GM19467 (cell line): ENCODE data around the gene PSMD11.

Source experiments
- ATAC-seq: cut with Tn5 transposase; IDR thresholded peaks from one replicate; pipeline ENCODE4 v1.9.1; 2021; ENCODE audit warnings: mild to moderate bottlenecking, moderate library complexity; ENCODE audit not compliant: unreplicated experiment

PSMD11 gene

DNA sequence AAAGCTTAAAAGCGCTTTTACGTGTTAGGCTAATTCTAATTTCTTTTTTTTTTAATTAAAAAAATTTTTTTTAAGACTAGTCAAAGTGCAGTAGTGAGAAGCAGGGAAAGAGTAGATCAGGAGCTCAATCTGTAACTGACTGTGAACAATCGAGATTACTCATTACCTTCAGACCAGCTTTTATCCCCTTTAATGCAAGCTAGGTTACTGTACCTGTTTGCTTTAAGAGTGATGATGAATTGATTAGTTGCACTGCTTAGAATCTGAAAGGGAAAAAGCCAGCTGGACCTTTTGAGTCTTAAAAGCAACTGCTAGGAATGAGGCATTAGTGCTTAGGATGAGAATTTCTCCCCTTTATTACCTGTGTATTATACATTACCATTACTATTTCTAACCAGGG lies 19.0 kb downstream of the PSMD11 start:
- ATAC-seq: no peak

DNA sequence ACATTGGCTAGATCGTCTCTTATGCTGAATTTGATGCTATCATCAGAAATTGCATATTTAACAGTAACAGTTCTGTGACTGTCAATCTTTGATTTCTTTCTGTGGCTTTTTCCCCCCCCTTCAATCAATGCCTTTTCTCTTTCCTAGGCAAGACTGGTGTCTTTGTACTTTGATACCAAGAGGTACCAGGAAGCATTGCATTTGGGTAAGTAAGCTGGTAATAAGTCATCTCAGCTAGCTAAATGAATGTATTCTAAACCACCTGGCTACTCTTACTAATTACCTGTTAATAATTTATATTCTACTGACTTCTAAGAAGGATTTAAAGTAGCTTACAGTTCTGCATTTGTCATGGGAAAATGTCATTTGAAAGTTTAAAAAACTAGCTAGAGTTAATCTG lies 20.1 kb downstream of the PSMD11 start:
- ATAC-seq: no peak

DNA sequence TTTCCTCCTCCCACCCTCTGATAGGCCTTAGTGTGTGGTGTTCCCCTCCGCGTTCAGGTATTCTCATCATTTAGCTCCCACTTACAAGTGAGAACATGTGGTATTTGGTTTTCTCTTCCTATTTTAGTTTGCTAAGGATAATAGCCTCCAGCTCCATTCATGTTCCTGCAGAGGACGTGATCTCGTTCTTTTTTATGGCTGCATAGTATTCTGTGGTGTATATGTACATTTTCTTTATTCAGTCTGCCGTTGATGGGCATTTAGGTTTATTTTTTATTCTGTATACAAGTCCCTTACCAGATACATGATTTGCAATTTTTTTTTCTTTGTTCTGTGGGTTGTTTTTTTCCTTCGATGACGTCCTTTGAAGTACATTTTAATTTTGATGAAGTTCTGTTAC lies 23.6 kb downstream of the PSMD11 start:
- no peak for ATAC-seq

DNA sequence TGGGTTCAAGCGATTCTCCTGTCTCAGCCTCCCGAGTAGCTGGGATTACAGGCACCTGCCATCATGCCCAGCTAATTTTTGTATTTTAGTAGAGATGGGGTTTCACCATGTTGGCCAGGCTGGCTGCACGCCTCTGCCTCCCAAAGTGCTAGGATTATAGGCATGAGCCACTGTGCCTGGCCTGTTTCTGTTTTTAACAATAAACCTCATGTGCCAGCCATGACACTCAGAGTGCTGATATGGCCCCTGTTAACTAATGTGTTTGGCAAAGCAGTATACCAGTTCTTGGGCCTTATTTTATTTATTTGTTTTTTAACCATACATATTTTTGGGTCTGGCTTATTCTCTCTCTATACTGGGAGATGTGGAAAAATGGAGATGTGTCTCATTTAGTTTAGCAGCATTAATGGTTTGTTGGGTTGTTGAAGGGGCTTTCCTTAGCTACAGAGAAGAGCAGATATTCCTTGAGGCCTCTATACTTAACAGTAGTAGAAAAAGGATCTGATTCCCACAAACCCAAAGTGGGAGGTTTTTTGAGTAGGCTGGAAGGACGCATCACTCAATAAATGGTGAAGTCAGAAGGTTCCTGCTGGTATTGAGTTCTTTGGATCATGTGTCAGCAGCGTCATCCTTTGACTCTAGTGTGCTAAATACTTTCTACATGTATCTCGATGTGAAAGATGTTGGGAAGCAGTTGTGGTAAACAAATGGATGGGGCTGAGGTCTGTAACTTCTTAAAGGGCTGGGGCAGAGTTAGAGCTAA lies 26.3 kb downstream of the PSMD11 start:
- ATAC-seq: no peak

DNA sequence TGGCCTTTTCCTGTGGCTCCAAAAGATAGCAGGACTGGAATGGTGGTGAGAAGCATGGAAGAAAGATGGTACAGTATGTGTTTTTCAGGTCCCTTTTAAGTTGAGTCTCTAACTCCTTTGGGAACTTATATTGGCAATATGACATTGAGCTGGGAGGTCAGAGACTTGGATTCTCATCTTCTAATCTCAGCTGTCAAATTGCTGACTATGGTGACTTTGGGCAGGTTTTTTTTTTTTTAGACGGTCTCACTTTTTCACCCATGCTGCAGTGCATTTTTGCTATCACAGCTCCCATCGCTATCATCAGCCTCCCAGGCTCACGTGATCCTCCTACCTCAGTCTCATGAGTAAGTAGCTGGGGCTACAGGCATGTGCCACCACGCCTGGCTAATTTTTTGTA lies 27.3 kb downstream of the PSMD11 start:
- no peak for ATAC-seq

DNA sequence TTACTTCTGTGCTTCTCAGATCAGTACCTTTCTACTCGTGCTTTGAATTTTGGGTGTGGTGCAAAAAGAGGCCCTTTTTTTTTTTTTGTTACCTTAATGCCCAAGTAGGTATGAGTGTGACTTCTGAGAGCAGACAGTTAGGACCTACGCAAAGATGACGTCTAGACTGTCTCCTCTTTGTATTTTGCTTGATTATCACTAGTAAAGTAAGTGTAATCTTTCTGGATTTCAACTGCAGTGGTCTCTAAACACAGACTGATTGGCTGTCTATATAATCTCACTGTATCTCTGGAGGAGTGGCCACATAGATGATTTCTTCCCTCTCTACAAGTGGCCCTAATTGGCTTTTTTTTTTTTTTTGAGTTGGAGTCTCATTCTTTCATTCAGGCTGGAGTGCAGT lies 30.9 kb downstream of the PSMD11 start:
- no peak for ATAC-seq

DNA sequence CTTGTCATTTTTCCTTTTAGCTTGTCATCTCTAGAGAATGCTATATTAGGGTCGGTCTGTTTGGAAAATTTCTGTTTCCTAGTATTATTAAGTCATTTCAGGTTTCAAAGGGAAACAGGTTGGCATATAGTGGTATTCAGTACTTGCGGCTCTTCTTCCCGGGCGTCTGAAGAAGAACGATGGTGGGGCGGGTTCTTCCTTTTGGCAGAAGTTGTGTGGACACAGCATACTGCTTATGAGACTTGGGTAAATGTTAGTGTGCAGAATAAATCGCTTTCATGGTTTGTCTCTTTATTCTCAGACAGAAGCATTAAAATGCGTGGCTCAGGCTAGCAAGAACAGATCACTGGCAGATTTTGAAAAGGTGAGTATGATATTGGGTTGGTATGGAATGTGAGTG lies 32.9 kb downstream of the PSMD11 start:
- ATAC-seq: no peak

DNA sequence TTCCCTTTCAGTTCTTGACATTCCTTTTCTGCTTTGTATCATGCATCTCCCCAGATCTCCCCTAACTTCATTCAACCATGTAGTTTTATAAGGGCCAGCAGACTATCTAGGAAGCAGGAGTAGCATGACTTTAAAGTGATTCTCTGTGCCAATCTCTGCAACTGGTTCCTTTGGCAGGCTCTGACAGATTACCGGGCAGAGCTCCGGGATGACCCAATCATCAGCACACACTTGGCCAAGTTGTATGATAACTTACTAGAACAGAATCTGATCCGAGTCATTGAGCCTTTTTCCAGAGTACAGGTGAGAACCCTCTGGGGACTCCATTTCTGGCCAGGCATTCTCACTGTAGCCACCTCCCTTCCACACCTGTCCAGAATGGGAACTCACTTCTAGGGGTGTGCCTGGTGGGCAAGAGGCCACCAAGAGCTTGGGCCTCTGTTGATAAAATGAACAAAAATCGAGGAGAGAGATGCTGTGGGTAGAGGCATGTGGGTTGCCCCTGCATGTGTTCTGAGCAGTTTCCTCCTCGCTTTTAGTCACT lies 34.8 kb downstream of the PSMD11 start:
- ATAC-seq: no peak

DNA sequence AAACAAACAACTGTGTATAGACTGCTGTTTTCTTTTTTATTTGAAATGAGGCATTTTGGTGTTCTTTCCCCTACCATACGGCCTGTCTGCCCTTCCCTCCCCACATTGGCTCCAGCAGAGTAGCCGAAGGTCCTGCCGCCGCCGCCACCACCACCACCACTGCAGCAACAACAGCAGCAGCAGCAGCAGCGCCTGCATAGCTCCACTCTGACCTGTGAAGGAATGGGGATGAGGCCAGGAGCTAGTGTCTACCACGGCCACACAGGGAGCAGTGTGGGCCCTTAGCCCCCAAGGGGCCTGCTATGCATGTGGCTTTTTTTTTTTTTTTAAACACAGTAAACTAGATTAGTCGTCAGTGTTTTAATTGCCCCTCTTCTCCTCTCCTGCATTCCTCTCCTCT lies 36.9 kb downstream of the PSMD11 start:
- no peak for ATAC-seq

DNA sequence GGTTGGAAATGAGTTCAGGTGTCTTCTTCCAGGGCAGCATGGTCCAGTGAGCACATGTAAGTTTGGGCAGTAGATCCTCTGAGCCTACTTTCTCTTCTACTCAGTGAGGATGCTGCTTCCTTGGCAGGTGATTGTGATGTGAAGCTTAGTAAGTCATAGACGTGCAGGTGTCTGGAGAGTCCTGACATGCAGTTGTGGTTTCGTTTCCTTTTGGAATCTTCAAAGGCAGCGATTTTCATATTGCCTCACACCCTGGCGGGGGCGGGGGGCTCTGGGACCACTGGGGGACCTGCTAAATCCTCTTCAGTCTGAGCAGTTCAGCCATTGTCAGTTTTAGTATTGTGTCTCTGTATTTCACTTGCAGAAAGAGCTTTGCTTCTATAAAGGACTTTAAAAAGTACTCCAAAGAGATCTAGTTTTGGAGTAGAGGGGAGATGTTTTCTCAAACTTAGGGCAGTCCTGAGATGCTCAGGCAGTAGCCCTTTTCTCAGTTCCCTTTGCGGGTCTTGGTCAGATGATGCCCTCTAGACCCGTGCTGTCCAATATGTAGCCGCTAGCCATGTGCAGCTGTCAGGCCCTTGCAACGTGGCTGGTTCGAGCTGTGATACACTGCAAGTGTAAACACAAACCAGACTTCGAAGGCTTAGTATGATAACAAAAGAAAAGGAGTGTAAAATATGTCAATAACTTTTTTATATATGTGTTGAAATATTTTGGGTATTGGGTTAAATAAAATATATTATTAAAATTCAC lies 38.4 kb downstream of the PSMD11 start:
- ATAC-seq: no peak

DNA sequence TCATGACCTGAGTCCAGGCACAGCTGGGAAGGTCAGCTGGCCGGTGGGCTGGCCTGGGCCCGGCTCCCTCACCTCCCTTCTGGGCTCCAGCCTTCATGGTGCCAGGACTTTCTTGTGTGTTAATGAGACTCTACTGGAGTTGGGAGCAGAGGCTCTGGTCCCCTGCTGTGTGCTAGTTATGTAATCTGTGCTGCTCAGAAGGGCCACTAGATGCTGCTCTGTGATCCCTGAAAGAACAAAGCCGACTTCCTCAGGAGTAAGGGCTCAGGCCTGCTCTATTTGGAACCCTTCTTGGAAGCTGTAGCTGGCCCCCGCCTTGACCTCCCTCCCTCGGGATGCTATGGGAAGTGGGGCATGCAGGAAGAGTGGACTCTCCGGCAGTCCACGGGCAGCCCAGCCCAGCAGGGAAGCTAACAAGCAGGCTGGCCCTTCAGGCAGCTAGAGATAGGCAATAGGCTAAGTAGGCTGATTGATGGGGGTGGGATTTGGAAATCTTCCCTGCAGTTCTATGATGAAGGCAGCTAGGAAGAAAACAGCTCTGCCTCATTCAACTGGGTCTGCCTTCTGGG lies 39.2 kb downstream of the PSMD11 start:
- no peak for ATAC-seq

DNA sequence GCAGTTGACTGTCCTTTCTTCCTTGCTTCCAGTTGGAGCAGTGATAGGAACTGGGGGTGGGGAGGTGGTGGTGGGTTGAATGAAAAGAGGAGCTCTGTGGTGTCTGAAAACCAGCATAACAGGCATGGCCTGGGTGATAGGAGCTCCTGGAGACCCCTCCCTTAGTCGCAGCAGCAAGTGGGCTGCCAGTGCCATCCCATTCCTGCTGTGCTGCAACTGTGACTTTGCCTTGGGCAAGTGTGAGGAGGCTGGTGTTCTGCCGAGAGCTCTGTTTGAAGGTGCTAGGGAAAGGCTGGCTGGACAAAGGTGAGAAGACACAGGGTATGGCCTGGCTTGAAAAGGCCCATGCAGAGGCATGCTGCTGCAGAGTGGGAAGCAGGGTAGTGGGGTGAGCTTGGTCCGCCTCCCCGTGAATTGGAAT lies 39.7 kb downstream of the PSMD11 start:
- no peak for ATAC-seq

DNA sequence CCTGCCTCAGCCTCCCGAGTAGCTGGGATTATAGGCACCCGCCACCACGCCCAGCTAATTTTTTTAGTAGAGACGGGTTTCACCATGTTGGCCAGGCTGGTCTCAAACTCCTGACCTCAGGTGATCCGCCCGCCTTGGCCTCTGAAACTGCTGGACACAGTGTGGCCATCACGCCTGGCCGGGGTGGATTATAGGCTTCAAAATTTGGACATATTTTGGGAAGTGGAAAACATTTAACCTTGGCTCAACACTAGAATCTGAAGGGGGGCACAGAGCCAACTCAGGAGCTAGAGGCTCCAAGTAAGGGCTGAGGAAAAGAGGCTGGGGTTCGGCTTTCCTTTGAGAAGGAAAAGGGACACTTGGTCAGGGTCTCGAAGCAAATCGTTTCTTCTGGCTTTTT lies 40.3 kb downstream of the PSMD11 start:
- ATAC-seq: no peak

DNA sequence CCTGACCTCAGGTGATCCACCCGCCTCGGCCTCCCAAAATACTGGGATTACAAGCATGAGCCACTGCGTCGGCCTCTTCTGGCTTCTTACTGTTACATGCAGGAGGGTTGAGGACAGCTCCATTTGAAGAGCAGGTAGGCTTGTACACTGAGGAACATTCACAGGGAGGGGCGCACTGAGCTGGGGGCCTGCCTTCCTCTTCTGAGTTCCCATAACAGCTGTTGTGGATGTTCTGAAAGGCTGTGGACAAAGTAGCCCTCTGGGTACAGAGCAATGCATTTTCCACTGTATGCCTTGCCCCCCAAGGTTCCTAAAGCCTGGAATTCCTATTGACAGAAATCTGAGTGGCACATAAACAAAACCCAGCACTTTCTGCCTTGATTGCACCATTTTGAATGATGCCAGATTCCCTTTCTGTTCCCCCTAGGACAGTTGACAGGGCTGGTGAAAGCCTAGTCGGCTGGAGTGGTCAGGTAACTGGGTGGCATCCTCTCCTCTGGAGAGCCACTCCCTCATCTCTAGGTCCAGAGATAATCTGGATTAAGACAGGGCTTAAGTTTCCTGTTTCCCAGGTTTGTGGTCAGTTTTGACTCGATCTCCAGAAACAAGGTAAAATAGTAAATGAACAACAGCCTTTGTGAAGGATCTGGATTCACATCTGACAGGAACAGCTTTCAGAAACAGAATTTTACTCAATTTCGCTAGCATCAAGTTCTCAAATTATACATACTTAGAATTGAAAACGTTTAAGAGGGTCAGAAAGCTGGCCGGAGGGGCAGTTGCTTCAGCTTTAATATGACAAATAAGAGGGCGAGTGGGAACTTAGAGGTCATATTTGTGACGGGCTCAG lies 41.2 kb downstream of the PSMD11 start:
- no peak for ATAC-seq

DNA sequence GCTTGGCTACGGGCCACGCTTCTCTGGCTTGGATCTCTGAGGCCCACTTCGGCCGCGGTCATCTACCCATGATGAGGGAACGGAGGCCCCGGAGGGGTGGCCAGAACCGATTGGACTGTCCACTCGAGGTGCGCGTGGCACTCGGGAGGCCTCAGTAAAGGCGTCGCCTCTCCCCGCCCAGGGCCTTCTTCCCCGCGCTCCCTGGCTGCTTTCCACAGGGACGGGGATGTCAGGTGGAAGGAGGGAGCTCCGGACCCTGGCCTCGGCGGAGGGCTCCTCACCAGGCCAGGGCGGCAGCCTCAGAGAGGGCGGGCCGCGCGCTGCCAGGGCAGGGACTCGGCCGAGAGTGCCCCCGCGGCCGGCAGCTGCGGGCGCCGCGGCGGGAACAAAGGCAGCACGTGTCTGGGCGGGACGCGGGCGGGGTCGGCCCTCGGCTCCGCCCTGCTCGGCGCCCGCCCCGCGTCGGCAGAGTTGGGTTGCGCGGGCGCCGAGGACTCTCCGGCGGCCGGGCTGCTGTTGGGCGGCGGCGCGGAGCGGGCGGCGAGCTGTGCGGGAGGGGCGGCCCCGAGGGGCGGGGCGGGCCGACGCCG lies 41.9 kb downstream of the PSMD11 start:
- peak; percentile 40 for ATAC-seq

DNA sequence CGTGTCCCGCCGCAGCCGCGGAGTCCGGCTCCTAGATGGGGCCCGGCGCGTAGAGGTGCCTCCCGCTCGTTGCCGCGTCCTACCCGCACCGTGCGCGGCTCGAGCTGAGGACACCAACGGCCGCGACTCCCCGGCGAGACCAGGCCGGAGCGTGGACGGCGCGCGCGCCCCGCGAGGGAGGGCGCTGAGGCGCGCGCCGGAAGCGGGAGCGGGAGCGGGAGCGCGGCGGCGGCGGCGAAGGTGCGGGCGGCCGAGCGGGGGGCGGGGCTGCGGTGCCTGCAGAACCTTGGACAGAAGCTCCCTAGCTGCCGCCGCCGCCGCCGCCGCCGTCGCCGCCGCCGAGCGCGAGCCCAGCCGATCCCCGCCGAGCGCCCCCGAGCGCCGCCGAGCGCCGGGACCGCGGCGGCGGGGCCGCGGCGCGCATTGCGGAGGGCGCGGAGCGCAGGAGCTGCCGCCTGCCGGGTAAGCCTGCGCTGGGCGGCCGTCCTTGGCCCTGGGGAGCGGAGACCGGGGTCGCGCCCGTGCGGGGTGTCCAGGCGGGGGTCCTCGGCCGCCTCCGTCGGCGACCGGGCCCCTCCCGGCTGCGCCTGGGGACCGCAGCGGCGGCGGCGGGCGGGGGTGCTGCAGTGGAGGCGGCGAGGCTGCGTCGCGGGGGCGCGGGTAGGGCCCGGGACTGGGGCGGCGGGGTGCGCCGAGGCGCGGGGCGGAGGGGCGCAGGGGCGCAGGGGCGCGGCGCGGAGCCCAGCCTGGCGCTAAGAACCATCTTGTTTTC lies 42.6 kb downstream of the PSMD11 start, which contains the start of gene CDK5R1:
Gene CDK5R1 (plus strand): TSS at position 293 of the 772 bp plus-strand sequence. CDS start 628 bp downstream, outside the sequence.
- ATAC-seq: peak; percentile 37

DNA sequence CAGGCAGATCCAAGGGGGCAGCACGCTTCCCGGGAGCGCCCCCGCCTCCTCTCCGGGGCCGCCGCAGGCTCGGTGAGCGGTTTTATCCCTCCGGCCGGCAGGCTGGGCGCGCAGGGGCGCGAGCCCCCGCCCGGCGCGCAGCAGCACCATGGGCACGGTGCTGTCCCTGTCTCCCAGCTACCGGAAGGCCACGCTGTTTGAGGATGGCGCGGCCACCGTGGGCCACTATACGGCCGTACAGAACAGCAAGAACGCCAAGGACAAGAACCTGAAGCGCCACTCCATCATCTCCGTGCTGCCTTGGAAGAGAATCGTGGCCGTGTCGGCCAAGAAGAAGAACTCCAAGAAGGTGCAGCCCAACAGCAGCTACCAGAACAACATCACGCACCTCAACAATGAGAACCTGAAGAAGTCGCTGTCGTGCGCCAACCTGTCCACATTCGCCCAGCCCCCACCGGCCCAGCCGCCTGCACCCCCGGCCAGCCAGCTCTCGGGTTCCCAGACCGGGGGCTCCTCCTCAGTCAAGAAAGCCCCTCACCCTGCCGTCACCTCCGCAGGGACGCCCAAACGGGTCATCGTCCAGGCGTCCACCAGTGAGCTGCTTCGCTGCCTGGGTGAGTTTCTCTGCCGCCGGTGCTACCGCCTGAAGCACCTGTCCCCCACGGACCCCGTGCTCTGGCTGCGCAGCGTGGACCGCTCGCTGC lies 43.3 kb downstream of the PSMD11 start:
- ATAC-seq: no peak

DNA sequence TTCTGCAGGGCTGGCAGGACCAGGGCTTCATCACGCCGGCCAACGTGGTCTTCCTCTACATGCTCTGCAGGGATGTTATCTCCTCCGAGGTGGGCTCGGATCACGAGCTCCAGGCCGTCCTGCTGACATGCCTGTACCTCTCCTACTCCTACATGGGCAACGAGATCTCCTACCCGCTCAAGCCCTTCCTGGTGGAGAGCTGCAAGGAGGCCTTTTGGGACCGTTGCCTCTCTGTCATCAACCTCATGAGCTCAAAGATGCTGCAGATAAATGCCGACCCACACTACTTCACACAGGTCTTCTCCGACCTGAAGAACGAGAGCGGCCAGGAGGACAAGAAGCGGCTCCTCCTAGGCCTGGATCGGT lies 43.9 kb downstream of the PSMD11 start:
- ATAC-seq: no peak

DNA sequence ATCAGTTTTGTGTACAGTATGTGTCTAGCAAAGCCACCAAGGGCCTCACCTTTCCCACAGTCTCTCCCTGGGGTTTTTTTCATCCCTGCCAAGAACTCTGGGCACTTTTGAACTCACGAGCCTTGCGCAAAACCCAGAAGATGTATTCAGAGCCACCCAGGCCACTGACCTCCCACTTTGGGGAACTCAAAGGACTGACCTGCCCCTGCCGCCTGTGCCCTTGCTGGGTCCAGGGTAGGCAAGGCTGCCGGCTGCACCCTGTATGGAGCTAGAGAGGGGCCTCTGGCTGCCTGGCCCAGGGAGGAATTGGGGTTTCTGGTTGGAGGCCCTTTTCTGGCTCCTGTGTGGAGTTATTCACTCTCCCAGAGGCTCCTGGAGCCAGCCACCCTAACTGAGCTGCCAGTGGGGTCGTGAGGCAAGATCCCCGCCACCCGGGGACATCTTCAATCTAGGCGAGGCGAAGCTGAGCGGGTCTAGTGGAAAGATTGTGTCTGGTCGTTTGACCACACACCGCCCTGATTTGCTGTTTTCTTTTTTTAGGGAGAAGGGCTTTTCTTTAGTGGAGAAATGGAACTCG lies 44.4 kb downstream of the PSMD11 start:
- ATAC-seq: no peak
